MM.1S (cell line): ENCODE measurements around the gene SRGAP3.

Source experiments
- DNase-seq: peaks from one replicate; pipeline ENCODE4 v3.0.0-alpha.2; 2015
- H2AFZ ChIP-seq: fragments of 300-600 bp; sonication (generic); 2 replicates; pipeline ENCODE4 v1.6.0; 2016; ENCODE audit warnings: antibody characterized with exemption, low read length
- H3F3A ChIP-seq: fragments of 300-600 bp; sonication (generic); 2 replicates; pipeline ENCODE4 v1.6.1; 2016; ENCODE audit warnings: mild to moderate bottlenecking, antibody characterized with exemption, low read length, moderate library complexity, mixed read lengths; ENCODE audit not compliant: insufficient read depth
- H3K27ac ChIP-seq: fragments of 300-600 bp; sonication (generic); 2 replicates; pipeline ENCODE4 v1.5.1; 2016; ENCODE audit warnings: mild to moderate bottlenecking, low read length
- H3K27me3 ChIP-seq: fragments of 300-600 bp; sonication (generic); replicated peaks from 2 replicates; pipeline ENCODE4 v1.6.0; 2016; ENCODE audit warnings: low read length; ENCODE audit not compliant: insufficient read depth
- H3K36me3 ChIP-seq: fragments of 300-600 bp; sonication (generic); replicated peaks from 2 replicates; pipeline ENCODE4 v1.6.1; 2016; ENCODE audit warnings: mild to moderate bottlenecking, low read length, mixed read lengths; ENCODE audit not compliant: insufficient read depth
- H3K4me1 ChIP-seq: fragments of 300-600 bp; sonication (generic); 2 replicates; pipeline ENCODE4 v1.6.1; 2016; ENCODE audit warnings: low read length, mixed read lengths
- H3K4me2 ChIP-seq: fragments of 300-600 bp; sonication (generic); 2 replicates; pipeline ENCODE4 v1.6.0; 2016; ENCODE audit warnings: low read depth, low read length
- H3K4me3 ChIP-seq: fragments of 300-600 bp; sonication (generic); 2 replicates; pipeline ENCODE4 v1.5.1; 2016; ENCODE audit warnings: low read length, mixed read lengths
- H3K79me2 ChIP-seq: fragments of 300-600 bp; sonication (generic); 2 replicates; pipeline ENCODE4 v1.6.1; 2016; ENCODE audit warnings: mixed run types, low read length, mixed read lengths
- H3K9ac ChIP-seq: fragments of 300-600 bp; sonication (generic); 2 replicates; pipeline ENCODE4 v1.6.1; 2016; ENCODE audit warnings: low read length, mixed read lengths
- H3K9me2 ChIP-seq: fragments of 300-600 bp; sonication (generic); replicated peaks from 2 replicates; pipeline ENCODE4 v1.6.1; 2016; ENCODE audit warnings: mild to moderate bottlenecking, low read length, mixed read lengths; ENCODE audit not compliant: insufficient read depth
- H3K9me3 ChIP-seq: fragments of 300-600 bp; sonication (generic); replicated peaks from 2 replicates; pipeline ENCODE4 v1.6.1; 2016; ENCODE audit warnings: mild to moderate bottlenecking, low read length, mixed read lengths; ENCODE audit not compliant: insufficient read depth
- H4K20me1 ChIP-seq: fragments of 300-600 bp; sonication (generic); 2 replicates; pipeline ENCODE4 v1.6.1; 2016; ENCODE audit warnings: mild to moderate bottlenecking, low read length, moderate library complexity, mixed read lengths; ENCODE audit not compliant: insufficient read depth
- CTCF ChIP-seq: fragments of 300-600 bp; sonication (generic); IDR thresholded peaks from 2 replicates; pipeline ENCODE4 v1.5.1; 2016; ENCODE audit warnings: antibody characterized with exemption, low read length, mixed read lengths
- EZH2 ChIP-seq: fragments of 300-600 bp; sonication (generic); optimal IDR thresholded peaks from 2 replicates; pipeline ENCODE3; 2017; ENCODE audit warnings: low read depth, mild to moderate bottlenecking, antibody characterized with exemption, low read length, mixed read lengths
- EZH2phosphoT487 ChIP-seq: fragments of 300-600 bp; sonication (generic); IDR thresholded peaks from 2 replicates; pipeline ENCODE4 v1.6.1; 2018; ENCODE audit warnings: antibody characterized with exemption, low read length

SRGAP3 gene

DNA sequence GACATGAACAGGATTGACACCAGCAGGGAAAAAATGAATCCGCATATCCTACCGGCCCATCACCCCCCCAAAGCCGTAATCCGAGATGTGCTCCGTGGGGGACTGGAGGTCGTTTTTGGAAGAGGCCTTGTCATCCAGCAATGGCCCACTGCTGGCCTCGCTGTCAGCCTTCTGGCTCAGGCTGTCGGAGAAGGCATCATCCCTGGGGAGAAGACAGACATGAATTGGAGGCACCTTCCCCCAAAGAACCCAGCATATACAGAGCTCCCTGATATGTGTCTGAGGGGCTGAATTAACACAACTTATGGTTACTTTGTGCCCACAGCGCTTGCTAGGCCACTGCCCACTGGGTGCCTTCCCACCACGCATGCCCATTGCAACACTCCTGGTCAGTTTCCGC lies 256.6 kb downstream of the SRGAP3 start:
- H3K9me2 ChIP-seq: no peaks in the 10 kb centered on the region

GRCh38 chr3:8992199-8992598 lies 257.2 kb downstream of the SRGAP3 start:
- Histone ChIP-seq H3K9me2 (no peaks in the 10 kb centered on the region), H3K9me3 (no peaks in the 10 kb centered on the region), H3K27ac (no peak overlapping the region), H3K4me3 (no peak overlapping the region), H3K36me3 (no peaks in the 10 kb centered on the region), H3F3A (no peaks in the 10 kb centered on the region), H3K4me2 (no peak overlapping the region), H3K27me3 (no peaks in the 10 kb centered on the region), H2AFZ (no peak overlapping the region), H3K79me2 (no peaks in the 10 kb centered on the region), H4K20me1 (no peaks in the 10 kb centered on the region), H3K9ac (no peak overlapping the region), H3K4me1 (no peaks in the 10 kb centered on the region)
- DNase-seq: no peak
- TF ChIP-seq EZH2phosphoT487 (no peak), CTCF (no peak), EZH2 (no peak)

More for the DNA sequence above, 256.6 kb downstream of the SRGAP3 start:
- H3K27me3 ChIP-seq: no peaks in the 10 kb centered on the region
- DNase-seq: no peak
- no peak overlapping the region for H3K27ac ChIP-seq
- H2AFZ ChIP-seq: no peak overlapping the region
- H3K79me2 ChIP-seq: no peaks in the 10 kb centered on the region
- H3F3A ChIP-seq: no peaks in the 10 kb centered on the region
- no peaks in the 10 kb centered on the region for H4K20me1 ChIP-seq
- H3K4me3 ChIP-seq: no peak overlapping the region
- no peaks in the 10 kb centered on the region for H3K36me3 ChIP-seq
- H3K4me2 ChIP-seq: no peak overlapping the region
- no peaks in the 10 kb centered on the region for H3K4me1 ChIP-seq
- no peak overlapping the region for H3K9ac ChIP-seq
- no peaks in the 10 kb centered on the region for H3K9me3 ChIP-seq
- TF ChIP-seq CTCF: no peak
- TF ChIP-seq EZH2: no peak
- TF ChIP-seq EZH2phosphoT487: no peak

GRCh38 chr3:8990266-8991215 lies 258.9 kb downstream of the SRGAP3 start:
- Histone ChIP-seq H3K4me2 (no peak overlapping the region), H4K20me1 (no peaks in the 10 kb centered on the region), H2AFZ (no peak overlapping the region), H3K27ac (no peak overlapping the region), H3K4me3 (no peak overlapping the region), H3K27me3 (no peaks in the 10 kb centered on the region), H3K79me2 (no peaks in the 10 kb centered on the region), H3K9me3 (no peaks in the 10 kb centered on the region), H3K9ac (no peak overlapping the region), H3F3A (no peaks in the 10 kb centered on the region), H3K4me1 (no peaks in the 10 kb centered on the region), H3K9me2 (no peaks in the 10 kb centered on the region), H3K36me3 (no peaks in the 10 kb centered on the region)
- no peak for TF ChIP-seq EZH2
- no peak for TF ChIP-seq CTCF
- no peak for TF ChIP-seq EZH2phosphoT487
- no peak for DNase-seq
